ENCODE results near the gene SIAH3. TPM values are rescaled to one million over a fixed set of nuclear protein-coding genes. Genes with fewer than 3 reads are reported as not detected.

SIAH3 gene
- total and polyA plus RNA-seq, 9 of the 15 experiments (the other 6 are each of a cell fraction or from before 2014, with no cell fraction given) = not detected

- CTCF ChIA-PET (ENCODE audit: low intra/inter-chr PET ratio) = no interaction called here
These were observed 28.7 kb upstream of the SIAH3 start for GRCh38 chr13:45880242-45880641.

GRCh38 chr13:45879666-45880065 is 28.1 kb upstream of the SIAH3 start:
- no peaks in the 10 kb centered on the region for H3K79me2 ChIP-seq (ENCODE audit: control insufficient read depth, insufficient read depth, low read length)
- ATAC-seq = peak; percentile 73
- no peak for TF ChIP-seq MCM3 (IDR thresholded peaks at IDR 0.05)
- TF ChIP-seq POLR3A (IDR thresholded peaks at IDR 0.05; ENCODE audit: borderline replicate concordance, extremely low read depth, insufficient read depth, insufficient read length) = no peak

More at GRCh38 chr13:45880242-45880641, 28.7 kb upstream of the SIAH3 start:
- Histone ChIP-seq H3K9me1 (ENCODE audit: control insufficient read depth, insufficient read depth, low read length) (no peaks in the 10 kb centered on the region), H3K79me2 (ENCODE audit: control insufficient read depth, insufficient read depth, low read length) (no peaks in the 10 kb centered on the region), H4K20me1 (replicated peaks; ENCODE audit: control insufficient read depth, insufficient read depth, low read length) (no peaks in the 10 kb centered on the region), H3K4me2 (ENCODE audit: insufficient read depth, low read length) (no peak overlapping the region), H3K27me3 (ENCODE audit: control insufficient read depth in 2 of 2, insufficient read depth in 2 of 2, low read length in 2 of 2) (peaks cover 0 to 9% of the 10 kb centered on the region in 2 experiments; a peak in 2 of 5 replicates), H3K9me3 (replicated peaks; ENCODE audit: control insufficient read depth, insufficient read depth, low read depth, low read length) (no peaks in the 10 kb centered on the region), H3K4me3 (no peak overlapping the region), H3K4me1 (replicated peaks in 1 of 2; ENCODE audit: control insufficient read depth in 2 of 2, insufficient read depth in 2 of 2, low read length in 2 of 2) (no peaks in the 10 kb centered on the region), H2AFZ (ENCODE audit: low read depth, low read length) (no peak overlapping the region), H3K36me3 (ENCODE audit: control insufficient read depth, insufficient read depth, low read length) (no peaks in the 10 kb centered on the region), H3K27ac (ENCODE audit: extremely low read depth, low read depth, low read length) (no peak overlapping the region), H3K9ac (ENCODE audit: insufficient read depth in 1 of 2, low read depth in 2 of 2, low read length in 2 of 2) (no peak overlapping the region)
- WGBS (ENCODE audit: insufficient coverage, low coverage, missing lambda C conversion rate) = 0% methylated on average over 2 of the region's 2 CpGs
- DNase-seq (ENCODE audit: extremely low read depth in 1 of 4, low spot score in 3 of 4) (no peak), ATAC-seq (no peak), FAIRE-seq (no peak)
- intact Hi-C loops (cut with micrococcal nuclease) = no loop called here
- in situ Hi-C loops (cut with MboI) = no loop called here
- no TSS peak for BruUV-seq (replicated peaks)
- no peak for TF ChIP-seq ZNF24 (IDR thresholded peaks at IDR 0.05)
- TF ChIP-seq NONO (IDR thresholded peaks at IDR 0.05; ENCODE audit: low read depth in 2 of 2, low read length in 1 of 2) = no peak
- no peak for TF ChIP-seq PCBP1 (IDR thresholded peaks at IDR 0.05; ENCODE audit: low read depth, low read length, poor library complexity, severe bottlenecking)
- TF ChIP-seq ZBTB12 (CRISPR knock-in tag; IDR thresholded peaks at IDR 0.05) = no peak
- POLR2A ChIA-PET = no interaction called here

More at GRCh38 chr13:45879666-45880065, 28.1 kb upstream of the SIAH3 start:
- FAIRE-seq (no peak), DNase-seq (ENCODE audit: extremely low read depth in 1 of 4, low spot score in 3 of 4) (peak; percentile 7 to 21 (median 11))
- no peaks in the 10 kb centered on the region for H4K20me1 ChIP-seq (replicated peaks; ENCODE audit: control insufficient read depth, insufficient read depth, low read length)
- ChIA-PET CTCF (ENCODE audit: low intra/inter-chr PET ratio) (no interaction called here), POLR2A (interaction anchor here (0.6 kb wide), 2 partner anchors 56 to 70 kb away, joined by 3 to 5 read pairs; no protein-coding TSS in a partner anchor)
- no TSS peak for BruUV-seq (replicated peaks)
- no peaks in the 10 kb centered on the region for H3K9me1 ChIP-seq (ENCODE audit: control insufficient read depth, insufficient read depth, low read length)
- 0% methylated on average over 2 of the region's 5 CpGs for WGBS (ENCODE audit: insufficient coverage, low coverage, missing lambda C conversion rate)
- in situ Hi-C loops (cut with MboI) = no loop called here
- no peak overlapping the region for H3K4me2 ChIP-seq (ENCODE audit: insufficient read depth, low read length)
- no peak overlapping the region for H3K27ac ChIP-seq (ENCODE audit: extremely low read depth, low read depth, low read length)
- H3K4me1 ChIP-seq (replicated peaks in 1 of 2; ENCODE audit: control insufficient read depth in 2 of 2, insufficient read depth in 2 of 2, low read length in 2 of 2) = no peaks in the 10 kb centered on the region
- H2AFZ ChIP-seq (ENCODE audit: low read depth, low read length) = no peak overlapping the region
- H3K9me3 ChIP-seq (replicated peaks; ENCODE audit: control insufficient read depth, insufficient read depth, low read depth, low read length) = no peaks in the 10 kb centered on the region
- H3K9ac ChIP-seq (ENCODE audit: insufficient read depth in 1 of 2, low read depth in 2 of 2, low read length in 2 of 2) = no peak overlapping the region
- no peak overlapping the region for H3K4me3 ChIP-seq
- no peaks in the 10 kb centered on the region for H3K36me3 ChIP-seq (ENCODE audit: control insufficient read depth, insufficient read depth, low read length)
- intact Hi-C loops (cut with micrococcal nuclease) = no loop called here
- H3K27me3 ChIP-seq (ENCODE audit: control insufficient read depth in 2 of 2, insufficient read depth in 2 of 2, low read length in 2 of 2) = peaks cover 0 to 11% of the 10 kb centered on the region in 2 experiments; a peak in 2 of 5 replicates
